MM.1S (cell line): Measurements from ENCODE around the gene BRWD1.

Experiments
- DNase-seq: peaks from one replicate; pipeline ENCODE4 v3.0.0-alpha.2; 2015
- H2AFZ ChIP-seq: fragments of 300-600 bp; sonication (generic); 2 replicates; pipeline ENCODE4 v1.6.0; 2016; ENCODE audit warnings: antibody characterized with exemption, low read length
- H3F3A ChIP-seq: fragments of 300-600 bp; sonication (generic); 2 replicates; pipeline ENCODE4 v1.6.1; 2016; ENCODE audit warnings: mild to moderate bottlenecking, antibody characterized with exemption, low read length, moderate library complexity, mixed read lengths; ENCODE audit not compliant: insufficient read depth
- H3K27ac ChIP-seq: fragments of 300-600 bp; sonication (generic); 2 replicates; pipeline ENCODE4 v1.5.1; 2016; ENCODE audit warnings: mild to moderate bottlenecking, low read length
- H3K27me3 ChIP-seq: fragments of 300-600 bp; sonication (generic); replicated peaks from 2 replicates; pipeline ENCODE4 v1.6.0; 2016; ENCODE audit warnings: low read length; ENCODE audit not compliant: insufficient read depth
- H3K36me3 ChIP-seq: fragments of 300-600 bp; sonication (generic); replicated peaks from 2 replicates; pipeline ENCODE4 v1.6.1; 2016; ENCODE audit warnings: mild to moderate bottlenecking, low read length, mixed read lengths; ENCODE audit not compliant: insufficient read depth
- H3K4me1 ChIP-seq: fragments of 300-600 bp; sonication (generic); 2 replicates; pipeline ENCODE4 v1.6.1; 2016; ENCODE audit warnings: low read length, mixed read lengths
- H3K4me2 ChIP-seq: fragments of 300-600 bp; sonication (generic); 2 replicates; pipeline ENCODE4 v1.6.0; 2016; ENCODE audit warnings: low read depth, low read length
- H3K4me3 ChIP-seq: fragments of 300-600 bp; sonication (generic); 2 replicates; pipeline ENCODE4 v1.5.1; 2016; ENCODE audit warnings: low read length, mixed read lengths
- H3K79me2 ChIP-seq: fragments of 300-600 bp; sonication (generic); 2 replicates; pipeline ENCODE4 v1.6.1; 2016; ENCODE audit warnings: mixed run types, low read length, mixed read lengths
- H3K9ac ChIP-seq: fragments of 300-600 bp; sonication (generic); 2 replicates; pipeline ENCODE4 v1.6.1; 2016; ENCODE audit warnings: low read length, mixed read lengths
- H3K9me2 ChIP-seq: fragments of 300-600 bp; sonication (generic); replicated peaks from 2 replicates; pipeline ENCODE4 v1.6.1; 2016; ENCODE audit warnings: mild to moderate bottlenecking, low read length, mixed read lengths; ENCODE audit not compliant: insufficient read depth
- H3K9me3 ChIP-seq: fragments of 300-600 bp; sonication (generic); replicated peaks from 2 replicates; pipeline ENCODE4 v1.6.1; 2016; ENCODE audit warnings: mild to moderate bottlenecking, low read length, mixed read lengths; ENCODE audit not compliant: insufficient read depth
- H4K20me1 ChIP-seq: fragments of 300-600 bp; sonication (generic); 2 replicates; pipeline ENCODE4 v1.6.1; 2016; ENCODE audit warnings: mild to moderate bottlenecking, low read length, moderate library complexity, mixed read lengths; ENCODE audit not compliant: insufficient read depth
- CTCF ChIP-seq: fragments of 300-600 bp; sonication (generic); IDR thresholded peaks from 2 replicates; pipeline ENCODE4 v1.5.1; 2016; ENCODE audit warnings: antibody characterized with exemption, low read length, mixed read lengths
- EZH2 ChIP-seq: fragments of 300-600 bp; sonication (generic); optimal IDR thresholded peaks from 2 replicates; pipeline ENCODE3; 2017; ENCODE audit warnings: low read depth, mild to moderate bottlenecking, antibody characterized with exemption, low read length, mixed read lengths
- EZH2phosphoT487 ChIP-seq: fragments of 300-600 bp; sonication (generic); IDR thresholded peaks from 2 replicates; pipeline ENCODE4 v1.6.1; 2018; ENCODE audit warnings: antibody characterized with exemption, low read length

The BRWD1 gene

GRCh38 chr21:39346671-39347331, 33.4 kb upstream of the BRWD1 start:
- H3K36me3 ChIP-seq = peaks cover 42% of the 10 kb centered on the region
- peaks cover 17% of the 10 kb centered on the region for H3F3A ChIP-seq

GRCh38 chr21:39346206-39346605, 32.8 kb upstream of the BRWD1 start:
- H3K9ac ChIP-seq = no peak overlapping the region
- H3K9me2 ChIP-seq = no peaks in the 10 kb centered on the region
- H2AFZ ChIP-seq = no peak overlapping the region
- no peaks in the 10 kb centered on the region for H3K9me3 ChIP-seq
- H3K27me3 ChIP-seq = no peaks in the 10 kb centered on the region
- H3K79me2 ChIP-seq = peaks cover 54% of the 10 kb centered on the region
- H3F3A ChIP-seq = peaks cover 17% of the 10 kb centered on the region
- peak overlapping the region; percentile 88 for H3K4me2 ChIP-seq
- no peak overlapping the region for H3K27ac ChIP-seq
- DNase-seq = no peak
- TF ChIP-seq EZH2phosphoT487 = no peak
- TF ChIP-seq EZH2 = no peak
- TF ChIP-seq CTCF = no peak
- H3K36me3 ChIP-seq = peaks cover 47% of the 10 kb centered on the region
- H3K4me3 ChIP-seq = no peak overlapping the region
- peaks cover 20% of the 10 kb centered on the region for H4K20me1 ChIP-seq
- H3K4me1 ChIP-seq = peaks cover 11% of the 10 kb centered on the region

More at GRCh38 chr21:39346671-39347331, 33.4 kb upstream of the BRWD1 start:
- H3K4me1 ChIP-seq = peaks cover 11% of the 10 kb centered on the region
- H4K20me1 ChIP-seq = peaks cover 20% of the 10 kb centered on the region
- peak overlapping the region; percentile 90 for H3K4me3 ChIP-seq
- H3K79me2 ChIP-seq = peaks cover 54% of the 10 kb centered on the region
- no peak overlapping the region; the same call in 1 of the 2 replicates for H3K9ac ChIP-seq
- no peak overlapping the region for H3K27ac ChIP-seq
- no peak for TF ChIP-seq CTCF
- TF ChIP-seq EZH2 = no peak
- no peak for TF ChIP-seq EZH2phosphoT487
- no peaks in the 10 kb centered on the region for H3K9me3 ChIP-seq
- no peaks in the 10 kb centered on the region for H3K9me2 ChIP-seq
- no peak for DNase-seq
- H2AFZ ChIP-seq = no peak overlapping the region
- peak overlapping the region; percentile 88 for H3K4me2 ChIP-seq
- no peaks in the 10 kb centered on the region for H3K27me3 ChIP-seq

GRCh38 chr21:39345440-39345839, 32.0 kb upstream of the BRWD1 start:
- peaks cover 54% of the 10 kb centered on the region for H3K79me2 ChIP-seq
- DNase-seq = no peak
- no peak overlapping the region for H2AFZ ChIP-seq
- H3K27ac ChIP-seq = no peak overlapping the region
- H3K27me3 ChIP-seq = no peaks in the 10 kb centered on the region
- no peak overlapping the region for H3K9ac ChIP-seq
- H3K9me2 ChIP-seq = no peaks in the 10 kb centered on the region
- peaks cover 20% of the 10 kb centered on the region for H4K20me1 ChIP-seq
- TF ChIP-seq EZH2 = no peak
- TF ChIP-seq CTCF = no peak
- TF ChIP-seq EZH2phosphoT487 = no peak
- H3K4me1 ChIP-seq = peaks cover 11% of the 10 kb centered on the region
- H3K4me3 ChIP-seq = no peak overlapping the region
- peaks cover 47% of the 10 kb centered on the region for H3K36me3 ChIP-seq
- H3K4me2 ChIP-seq = no peak overlapping the region; the same call in 1 of the 2 replicates
- peaks cover 21% of the 10 kb centered on the region for H3F3A ChIP-seq
- no peaks in the 10 kb centered on the region for H3K9me3 ChIP-seq
